ENCODE measurements around the gene SHISA7.

The SHISA7 gene

DNA sequence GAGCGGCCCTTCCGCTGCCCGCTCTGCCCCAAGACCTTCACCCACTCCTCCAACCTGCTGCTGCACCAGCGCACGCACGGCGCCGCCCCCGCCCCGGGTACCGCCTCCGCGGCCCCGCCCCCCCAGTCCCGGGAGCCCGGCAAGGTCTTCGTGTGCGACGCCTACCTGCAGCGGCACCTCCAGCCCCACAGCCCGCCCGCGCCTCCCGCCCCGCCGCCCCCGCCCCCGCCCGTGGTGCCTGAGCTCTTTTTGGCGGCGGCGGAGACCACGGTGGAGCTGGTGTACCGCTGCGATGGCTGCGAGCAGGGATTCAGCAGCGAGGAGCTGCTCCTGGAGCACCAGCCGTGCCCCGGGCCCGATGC, 38.7 kb upstream of the SHISA7 start:
- TF ChIP-seq, protein P1, sequence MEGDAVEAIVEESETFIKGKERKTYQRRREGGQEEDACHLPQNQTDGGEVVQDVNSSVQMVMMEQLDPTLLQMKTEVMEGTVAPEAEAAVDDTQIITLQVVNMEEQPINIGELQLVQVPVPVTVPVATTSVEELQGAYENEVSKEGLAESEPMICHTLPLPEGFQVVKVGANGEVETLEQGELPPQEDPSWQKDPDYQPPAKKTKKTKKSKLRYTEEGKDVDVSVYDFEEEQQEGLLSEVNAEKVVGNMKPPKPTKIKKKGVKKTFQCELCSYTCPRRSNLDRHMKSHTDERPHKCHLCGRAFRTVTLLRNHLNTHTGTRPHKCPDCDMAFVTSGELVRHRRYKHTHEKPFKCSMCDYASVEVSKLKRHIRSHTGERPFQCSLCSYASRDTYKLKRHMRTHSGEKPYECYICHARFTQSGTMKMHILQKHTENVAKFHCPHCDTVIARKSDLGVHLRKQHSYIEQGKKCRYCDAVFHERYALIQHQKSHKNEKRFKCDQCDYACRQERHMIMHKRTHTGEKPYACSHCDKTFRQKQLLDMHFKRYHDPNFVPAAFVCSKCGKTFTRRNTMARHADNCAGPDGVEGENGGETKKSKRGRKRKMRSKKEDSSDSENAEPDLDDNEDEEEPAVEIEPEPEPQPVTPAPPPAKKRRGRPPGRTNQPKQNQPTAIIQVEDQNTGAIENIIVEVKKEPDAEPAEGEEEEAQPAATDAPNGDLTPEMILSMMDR (IDR thresholded peaks at IDR 0.05; ENCODE audit: insufficient read depth, low read length, missing control alignments) = no peak
- ChIA-PET POLR2A (no interaction called here), CTCF (interaction anchor here (1.3 kb wide), 1 partner anchor 23 kb away, joined by 6 read pairs; no protein-coding TSS in a partner anchor)
- no peak for DNase-seq (ENCODE audit: low read depth, low spot score)
- no peak overlapping the region for H3K4me3 ChIP-seq (ENCODE audit: low read depth, low read length)

DNA sequence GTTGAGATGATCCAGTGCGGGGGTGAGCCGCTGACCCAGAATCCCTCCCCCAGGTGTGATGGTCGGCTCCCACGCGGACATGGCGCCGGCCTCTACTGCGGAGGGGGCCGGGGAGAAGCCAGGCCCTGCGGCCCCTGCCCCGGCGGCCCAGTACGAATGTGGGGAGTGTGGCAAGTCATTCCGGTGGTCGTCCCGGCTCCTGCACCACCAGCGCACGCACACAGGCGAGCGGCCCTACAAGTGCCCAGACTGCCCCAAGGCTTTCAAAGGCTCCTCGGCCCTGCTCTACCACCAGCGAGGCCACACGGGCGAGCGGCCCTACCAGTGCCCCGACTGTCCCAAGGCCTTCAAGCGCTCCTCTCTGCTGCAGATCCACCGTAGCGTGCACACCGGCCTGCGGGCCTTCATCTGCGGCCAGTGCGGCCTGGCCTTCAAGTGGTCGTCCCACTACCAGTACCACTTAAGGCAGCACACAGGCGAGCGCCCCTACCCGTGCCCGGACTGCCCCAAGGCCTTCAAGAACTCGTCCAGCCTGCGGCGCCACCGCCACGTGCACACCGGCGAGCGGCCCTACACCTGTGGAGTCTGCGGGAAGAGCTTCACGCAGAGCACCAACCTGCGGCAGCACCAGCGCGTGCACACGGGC, 38.2 kb upstream of the SHISA7 start:
- no peak for DNase-seq (ENCODE audit: low read depth, low spot score)
- TF ChIP-seq, protein P1 (IDR thresholded peaks at IDR 0.05; ENCODE audit: insufficient read depth, low read length, missing control alignments) = no peak
- no peak overlapping the region for H3K4me3 ChIP-seq (ENCODE audit: low read depth, low read length)
- ChIA-PET CTCF (interaction anchor here (1.3 kb wide), 1 partner anchor 23 kb away, joined by 6 read pairs; no protein-coding TSS in a partner anchor), POLR2A (no interaction called here)

DNA sequence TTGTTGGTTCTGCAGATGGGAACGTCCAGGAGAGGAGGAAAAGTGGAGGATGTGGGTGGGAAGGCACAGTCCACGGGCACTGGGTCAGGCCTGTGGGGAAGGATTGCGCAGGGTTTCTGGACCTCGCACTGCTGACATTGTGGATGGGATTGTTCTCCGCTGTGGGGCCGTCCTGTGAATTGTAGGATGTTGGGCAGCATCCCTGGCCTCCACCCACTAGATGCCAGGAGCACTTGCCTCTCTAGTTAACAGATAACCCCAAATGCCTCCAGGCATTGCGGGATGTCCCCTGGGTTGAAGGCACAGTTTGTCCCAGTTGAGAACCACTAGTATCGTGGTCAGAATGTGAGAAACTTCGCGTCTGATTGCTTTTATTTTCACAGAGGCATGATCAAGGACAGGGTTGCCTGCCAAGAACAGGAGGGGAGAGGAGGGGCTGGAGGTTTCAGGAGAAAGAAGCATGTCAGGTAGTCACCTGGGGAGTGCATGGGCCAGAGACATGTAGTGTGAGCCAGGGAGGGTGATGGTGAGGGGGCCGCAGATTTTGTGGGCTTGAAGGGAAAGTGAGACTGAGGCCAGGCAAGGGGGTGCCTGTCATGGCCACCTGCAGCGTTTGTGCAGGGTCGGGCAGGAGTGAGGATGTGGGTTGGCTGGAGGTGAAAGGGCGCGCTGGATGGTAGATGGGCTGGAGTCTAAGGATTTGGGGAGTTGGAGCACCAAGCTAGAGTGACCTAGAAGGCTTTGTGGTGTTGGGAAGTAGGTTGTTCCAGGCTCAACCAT, 36.5 kb upstream of the SHISA7 start:
- ChIA-PET POLR2A (no interaction called here), CTCF (interaction anchor here (1.4 to 5.9 kb wide), 3 partner anchors 11 to 24 kb away, joined by 3 to 90 read pairs (median 6); no protein-coding TSS in a partner anchor)
- TF ChIP-seq, protein P1 (IDR thresholded peaks at IDR 0.05; ENCODE audit: insufficient read depth, low read length, missing control alignments) = no peak
- DNase-seq (ENCODE audit: low read depth, low spot score) = no peak
- no peak overlapping the region for H3K4me3 ChIP-seq (ENCODE audit: low read depth, low read length)

DNA sequence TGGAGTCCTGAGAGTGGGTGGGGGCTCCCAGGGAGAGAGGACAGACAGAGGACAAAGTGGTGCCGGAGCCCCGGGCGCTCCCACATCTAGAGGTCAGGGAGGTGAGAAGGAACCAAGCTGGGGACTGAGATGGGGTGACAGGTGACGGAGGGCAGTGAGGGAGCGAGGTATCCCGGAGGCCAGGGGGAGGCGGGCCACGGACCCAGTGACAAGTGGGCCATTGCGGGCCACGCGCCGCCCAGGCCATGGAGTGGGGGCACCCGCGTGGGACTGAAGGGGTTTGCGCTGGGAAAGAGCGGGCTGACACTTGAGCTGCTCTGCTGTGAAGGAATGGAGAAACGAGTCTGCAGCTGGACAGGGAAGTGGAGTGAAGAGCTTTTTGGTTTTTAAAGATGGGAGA, 35.9 kb upstream of the SHISA7 start:
- DNase-seq (ENCODE audit: low read depth, low spot score) = no peak
- ChIA-PET POLR2A (interaction anchor here (0.6 to 3.2 kb wide), 2 partner anchors 8 to 36 kb away, joined by 3 to 44 read pairs; partner anchors contain the start of genes NAT14 and SSC5D), CTCF (interaction anchor here (1.4 to 5.9 kb wide), 3 partner anchors 12 to 25 kb away, joined by 3 to 90 read pairs (median 6); no protein-coding TSS in a partner anchor)
- no peak overlapping the region for H3K4me3 ChIP-seq (ENCODE audit: low read depth, low read length)
- TF ChIP-seq, protein P1 (IDR thresholded peaks at IDR 0.05; ENCODE audit: insufficient read depth, low read length, missing control alignments) = no peak

DNA sequence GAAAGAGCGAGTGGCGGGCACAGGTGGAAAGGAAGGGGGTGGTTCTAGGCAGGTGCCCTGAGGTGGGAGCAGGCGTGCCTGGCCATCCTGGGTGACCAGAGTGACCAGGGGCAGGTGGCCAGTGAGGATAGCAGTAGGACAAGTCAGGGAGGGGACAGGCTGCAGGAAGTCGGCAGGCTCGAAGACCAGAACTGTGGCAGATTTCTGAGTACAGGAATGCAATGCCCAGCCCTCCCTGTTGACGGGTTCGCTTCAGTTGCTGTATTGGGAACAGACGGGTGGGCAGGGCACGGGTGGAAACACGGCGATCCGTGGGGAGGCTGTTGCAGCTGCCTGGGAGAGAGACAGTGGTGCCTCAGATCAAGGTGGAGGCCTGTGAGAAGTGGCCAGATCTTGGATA, 35.3 kb upstream of the SHISA7 start:
- CTCF ChIA-PET = interaction anchor here (1.4 to 5.9 kb wide), 2 partner anchors 11 to 12 kb away, joined by 3 to 90 read pairs; no protein-coding TSS in a partner anchor

More for the DNA sequence above, 35.3 kb upstream of the SHISA7 start:
- POLR2A ChIA-PET = interaction anchor here (0.6 to 3.2 kb wide), 2 partner anchors 8 to 37 kb away, joined by 3 to 44 read pairs; partner anchors contain the start of genes NAT14 and SSC5D
- TF ChIP-seq, protein P1 (IDR thresholded peaks at IDR 0.05; ENCODE audit: insufficient read depth, low read length, missing control alignments) = no peak
- no peak overlapping the region for H3K4me3 ChIP-seq (ENCODE audit: low read depth, low read length)
- no peak for DNase-seq (ENCODE audit: low read depth, low spot score)
